Transverse colon (tissue), 4 donors: ENCODE results near the gene NEURL1.

Source experiments
- POLR2AphosphoS5 ChIP-seq, 3 donors: sonication (generic); formaldehyde crosslinking; IDR thresholded peaks; one replicate each; pipeline ENCODE4 v1.6.1; 2016; ENCODE audit warnings: antibody characterized with exemption in 3 of 3
- TF ChIP-seq, protein P1 (sequence below), 5 experiments: fragments of 200-600 bp in 3 of 5; fragments of 450-650 bp in 2 of 5; sonication (generic) in 3 of 5; IDR thresholded peaks; 1 replicate in 2 of 5; 2 replicates in 3 of 5; pipeline ENCODE4 v1.5.1; 2016 to 2017; ENCODE audit warnings: antibody characterized with exemption in 5 of 5, inconsistent platforms in 3 of 5, mild to moderate bottlenecking in 2 of 5, moderate library complexity in 1 of 5

DNA sequence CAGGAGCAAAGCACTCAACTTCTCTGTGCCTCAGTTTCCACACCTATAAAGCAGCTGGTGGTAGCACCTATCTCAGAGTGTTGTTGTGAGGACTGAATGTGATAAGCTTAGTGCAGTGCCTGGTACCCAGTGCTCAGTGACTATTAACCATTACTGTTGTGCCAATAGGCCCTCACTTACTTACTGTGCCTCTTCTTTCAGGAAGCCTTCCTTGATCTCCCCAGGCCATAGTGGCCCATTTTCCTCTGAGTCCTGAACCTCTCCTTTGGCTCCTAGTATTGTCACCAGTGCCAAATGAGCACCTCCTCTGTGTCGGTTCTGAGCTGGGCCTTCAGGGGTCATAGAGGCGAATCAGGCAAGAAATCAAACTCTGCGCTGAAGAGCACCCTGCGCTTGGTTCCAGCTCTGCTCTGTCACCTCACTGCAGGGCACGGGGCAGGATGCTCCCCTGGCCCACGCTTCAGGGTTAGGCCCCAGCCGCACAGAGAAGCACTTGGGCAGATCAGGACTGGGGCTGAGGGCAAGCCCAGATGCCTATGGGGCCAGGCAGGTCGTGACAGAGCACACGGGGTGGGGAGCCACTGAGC is 37.3 kb upstream of the NEURL1 start:
- TF ChIP-seq, protein P1, sequence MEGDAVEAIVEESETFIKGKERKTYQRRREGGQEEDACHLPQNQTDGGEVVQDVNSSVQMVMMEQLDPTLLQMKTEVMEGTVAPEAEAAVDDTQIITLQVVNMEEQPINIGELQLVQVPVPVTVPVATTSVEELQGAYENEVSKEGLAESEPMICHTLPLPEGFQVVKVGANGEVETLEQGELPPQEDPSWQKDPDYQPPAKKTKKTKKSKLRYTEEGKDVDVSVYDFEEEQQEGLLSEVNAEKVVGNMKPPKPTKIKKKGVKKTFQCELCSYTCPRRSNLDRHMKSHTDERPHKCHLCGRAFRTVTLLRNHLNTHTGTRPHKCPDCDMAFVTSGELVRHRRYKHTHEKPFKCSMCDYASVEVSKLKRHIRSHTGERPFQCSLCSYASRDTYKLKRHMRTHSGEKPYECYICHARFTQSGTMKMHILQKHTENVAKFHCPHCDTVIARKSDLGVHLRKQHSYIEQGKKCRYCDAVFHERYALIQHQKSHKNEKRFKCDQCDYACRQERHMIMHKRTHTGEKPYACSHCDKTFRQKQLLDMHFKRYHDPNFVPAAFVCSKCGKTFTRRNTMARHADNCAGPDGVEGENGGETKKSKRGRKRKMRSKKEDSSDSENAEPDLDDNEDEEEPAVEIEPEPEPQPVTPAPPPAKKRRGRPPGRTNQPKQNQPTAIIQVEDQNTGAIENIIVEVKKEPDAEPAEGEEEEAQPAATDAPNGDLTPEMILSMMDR (IDR thresholded peaks at IDR 0.05): no peak
- TF ChIP-seq POLR2AphosphoS5 (IDR thresholded peaks at IDR 0.05): no peak
